NK-92 treated with Interleukin-12 subunit alpha and Interleukin-12 subunit beta, amount 100 ng/mL, for 24 hours (cell line): ENCODE results near the gene IL2RA.
"Not testable (repeated sequence)": the region's sequence is repeated elsewhere in the genome, so short reads cannot be mapped to it uniquely, and the experiment has no call there.

Experiments used
- DNase-seq: peaks from one replicate; lab custom pipeline; 2025; lab: John Stamatoyannopoulos, UW

IL2RA gene

DNA sequence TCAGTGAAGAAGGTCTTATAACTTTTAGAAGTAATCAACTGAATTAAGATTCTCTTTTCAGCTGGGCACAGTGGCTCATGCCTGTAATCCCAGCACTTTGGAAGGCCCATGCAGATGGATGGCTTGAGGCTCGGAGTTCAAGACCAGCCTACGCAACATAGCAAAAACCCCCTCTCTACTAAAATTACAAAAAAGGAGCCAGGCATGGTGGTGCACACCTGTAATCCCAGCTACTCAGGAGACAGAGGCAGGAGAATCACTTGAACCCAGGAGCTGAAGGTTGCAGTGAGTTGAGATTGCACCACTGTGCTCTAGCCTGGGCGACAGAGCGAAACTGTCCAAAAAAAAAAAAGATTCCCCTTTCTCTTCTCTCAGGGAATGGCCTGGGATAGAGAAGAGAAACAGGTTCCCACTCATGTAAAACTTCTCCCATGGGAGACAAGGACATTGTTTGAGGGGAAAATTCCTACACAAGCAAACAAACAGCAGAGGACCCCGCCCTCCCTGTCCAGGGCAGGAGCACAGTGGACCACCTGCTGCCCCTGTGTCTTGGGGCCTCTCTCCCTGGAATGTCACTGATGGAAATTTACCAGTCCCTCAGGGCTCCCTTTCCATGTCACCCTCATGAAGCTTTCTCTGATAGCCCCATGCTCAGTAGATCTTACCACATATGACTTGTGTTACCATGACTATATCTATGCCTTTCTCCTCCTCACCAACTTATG, 5.6 kb downstream of the IL2RA start:
- DNase-seq = no peak

DNA sequence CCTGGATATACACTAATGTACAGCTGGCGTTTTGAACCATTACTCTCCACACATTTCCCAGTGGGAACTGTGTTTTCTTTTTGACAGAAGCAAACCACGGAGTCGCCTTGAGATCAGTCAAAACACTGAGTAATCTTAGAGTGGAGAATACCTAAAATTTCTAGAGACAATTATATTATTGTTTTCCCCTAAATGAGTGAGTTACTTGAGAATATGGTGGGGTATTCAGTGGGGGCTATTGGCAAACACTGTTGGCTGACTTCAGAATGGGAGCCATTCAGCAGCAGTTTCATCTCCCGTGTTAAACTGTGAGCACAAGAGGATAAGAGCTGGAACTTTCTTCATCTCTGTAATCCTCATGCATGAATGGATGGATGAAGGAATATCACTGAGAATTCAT, 6.2 kb downstream of the IL2RA start:
- DNase-seq = no peak

- no peak for DNase-seq
These were observed 7.3 kb downstream of the IL2RA start for GRCh38 chr10:6054884-6055283.

DNA sequence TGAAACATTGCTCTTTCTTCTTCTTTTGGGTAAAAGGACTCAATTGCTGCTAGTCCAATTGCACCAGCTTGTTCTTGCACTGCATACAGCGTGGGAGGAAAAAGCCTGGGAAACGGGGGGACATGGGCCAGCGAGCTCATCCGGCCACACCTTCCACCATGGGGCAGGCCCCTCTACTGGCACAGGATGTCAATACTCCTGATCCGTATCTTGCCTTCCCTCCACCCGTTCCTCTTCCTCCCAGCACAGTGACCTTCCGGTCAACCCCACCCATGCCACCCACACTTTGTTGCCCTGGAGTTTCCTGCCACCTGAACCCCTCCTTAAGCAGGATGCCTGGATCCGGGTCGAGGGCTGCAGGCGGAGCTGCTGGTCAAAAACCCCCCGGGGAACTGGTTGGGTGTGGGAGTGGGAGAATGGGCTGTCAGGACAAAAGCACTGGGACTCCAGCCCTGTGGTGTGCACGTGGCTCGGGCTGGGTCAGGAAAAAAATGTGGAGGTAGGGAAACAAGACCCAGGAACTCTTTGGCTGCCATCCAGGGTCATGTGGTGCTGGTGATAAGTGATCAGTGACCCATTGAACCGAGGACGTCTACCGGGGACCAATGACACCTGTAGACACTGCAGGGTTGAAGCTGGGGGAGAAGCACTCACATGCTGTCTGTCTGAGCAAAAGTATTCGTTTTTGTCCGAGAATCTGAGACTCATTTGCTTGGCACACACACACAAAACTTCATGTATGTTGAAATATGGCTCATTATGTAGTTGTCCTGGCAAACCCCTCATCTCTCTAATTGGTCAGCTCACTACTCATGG, 8.1 kb downstream of the IL2RA start:
- no peak for DNase-seq

- no peak for DNase-seq
These were observed 8.9 kb downstream of the IL2RA start for GRCh38 chr10:6053303-6053702.

- DNase-seq = peak; percentile 74
These were observed 9.6 kb downstream of the IL2RA start for GRCh38 chr10:6052247-6053221.

GRCh38 chr10:6050801-6051445, 11.2 kb downstream of the IL2RA start:
- peak; percentile 91 for DNase-seq

DNA sequence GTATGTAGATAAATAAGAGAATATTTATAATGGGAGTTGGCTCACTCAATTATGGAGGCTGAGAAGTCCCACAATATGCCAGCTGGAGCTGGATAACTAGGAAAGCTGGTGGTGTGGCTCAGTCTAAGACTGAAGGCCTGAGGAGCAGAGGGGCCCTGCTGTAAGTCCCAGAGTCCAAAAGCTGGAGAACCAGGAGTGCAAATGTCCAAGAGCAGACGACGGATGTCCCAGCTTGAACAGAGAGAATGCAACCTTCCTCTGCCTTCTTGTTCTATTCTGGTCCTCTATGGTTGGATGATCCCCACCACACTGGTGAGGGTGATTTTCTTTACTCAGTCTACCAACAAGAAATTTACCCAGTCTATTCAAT, 13.2 kb downstream of the IL2RA start:
- DNase-seq = no peak

- no peak for DNase-seq
These were observed 13.7 kb downstream of the IL2RA start for GRCh38 chr10:6048281-6049030.

GRCh38 chr10:6047847-6048246, 14.3 kb downstream of the IL2RA start:
- DNase-seq = no peak

- DNase-seq = no peak
These were observed 15.2 kb downstream of the IL2RA start for GRCh38 chr10:6046773-6047611.

DNA sequence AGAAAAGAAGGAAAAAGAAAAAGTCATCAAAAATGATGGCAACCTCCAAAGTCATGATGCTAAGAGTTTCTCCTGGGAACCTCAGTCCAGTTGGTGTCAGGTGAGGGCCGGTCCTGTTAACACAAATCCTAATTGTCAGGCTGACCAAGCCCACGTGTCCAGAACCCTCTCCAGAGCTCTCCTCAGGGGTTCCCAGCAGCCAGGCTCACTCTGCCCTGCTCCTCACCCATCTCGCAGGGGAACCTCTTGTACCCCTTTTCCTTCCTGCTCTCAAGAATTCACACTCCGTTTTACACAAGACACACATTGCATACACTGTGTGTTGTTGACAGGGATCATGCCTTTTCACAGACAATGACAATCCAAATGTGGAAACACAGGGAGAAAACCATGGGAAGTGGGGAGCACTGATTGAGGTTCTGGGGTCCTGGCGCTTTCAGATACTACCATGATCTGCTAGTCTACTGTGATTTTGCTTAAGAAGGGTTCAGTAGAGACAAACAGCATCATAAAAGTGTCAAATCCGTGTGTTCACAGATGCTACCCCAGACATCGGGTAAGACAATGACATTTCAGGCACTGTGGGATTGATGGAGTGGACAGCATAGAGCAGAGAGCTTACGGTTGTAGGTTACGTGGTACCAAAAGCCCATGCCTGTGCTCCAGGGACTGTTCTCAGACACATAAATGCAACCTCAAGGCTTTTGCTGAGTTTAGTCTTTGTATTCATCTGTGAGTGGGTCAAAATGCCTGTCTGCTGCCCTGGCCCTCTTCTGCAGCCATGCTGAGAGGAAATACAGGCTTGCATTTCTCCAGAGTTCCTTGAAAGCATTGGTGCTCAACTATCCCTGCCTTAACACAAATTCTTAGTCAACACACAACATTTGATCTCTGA, 16.0 kb downstream of the IL2RA start:
- no peak for DNase-seq

- DNase-seq = no peak
These were observed 16.8 kb downstream of the IL2RA start for GRCh38 chr10:6045314-6045848.

DNA sequence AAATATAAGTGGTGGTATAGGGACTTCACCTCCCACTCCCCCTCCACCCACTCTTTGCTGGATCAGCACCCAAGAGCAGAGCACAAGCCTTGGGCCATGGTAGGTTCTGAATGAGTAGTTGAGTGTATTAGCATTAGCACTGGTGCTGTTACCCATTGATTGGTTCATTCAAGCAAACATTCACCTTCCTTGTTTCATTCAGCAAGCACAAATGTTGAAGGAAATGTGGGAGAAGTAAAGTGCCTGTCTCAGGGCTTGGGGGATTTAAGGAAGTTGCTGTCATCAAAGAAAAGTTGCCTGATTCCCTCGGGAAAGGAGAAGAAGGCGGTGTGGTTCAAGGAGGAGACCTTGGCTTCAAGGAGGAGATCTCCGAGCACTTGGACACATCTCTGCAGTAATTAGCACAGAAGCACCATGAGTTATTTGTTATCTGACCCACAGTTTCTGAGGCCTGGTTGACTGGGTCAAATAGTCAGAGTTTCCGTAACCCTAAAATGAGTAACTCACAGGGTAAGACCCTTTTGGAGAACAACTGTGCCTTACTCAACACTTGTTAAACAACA, 17.3 kb downstream of the IL2RA start:
- DNase-seq = no peak

GRCh38 chr10:6044060-6044459, 18.1 kb downstream of the IL2RA start:
- no peak for DNase-seq

DNA sequence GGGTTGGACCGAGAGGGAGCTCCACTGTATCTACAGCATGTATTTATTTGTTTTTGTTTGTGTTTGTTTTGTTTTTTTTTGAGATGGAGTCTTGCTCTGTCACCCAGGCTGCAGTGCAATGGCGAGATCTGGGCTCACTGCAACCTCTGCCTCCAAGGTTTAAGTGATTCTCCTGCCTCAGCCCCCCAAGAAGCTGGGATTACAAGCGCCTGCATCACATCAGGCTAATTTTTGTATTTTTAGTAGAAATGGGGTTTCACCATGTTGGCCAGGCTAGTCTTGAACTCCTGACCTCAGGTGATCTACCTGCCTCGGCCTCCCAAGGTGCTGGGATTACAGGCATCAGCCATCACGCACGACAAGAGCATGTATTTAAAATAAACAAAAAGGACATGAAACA, 18.8 kb downstream of the IL2RA start:
- not testable (repeated sequence) for DNase-seq

DNA sequence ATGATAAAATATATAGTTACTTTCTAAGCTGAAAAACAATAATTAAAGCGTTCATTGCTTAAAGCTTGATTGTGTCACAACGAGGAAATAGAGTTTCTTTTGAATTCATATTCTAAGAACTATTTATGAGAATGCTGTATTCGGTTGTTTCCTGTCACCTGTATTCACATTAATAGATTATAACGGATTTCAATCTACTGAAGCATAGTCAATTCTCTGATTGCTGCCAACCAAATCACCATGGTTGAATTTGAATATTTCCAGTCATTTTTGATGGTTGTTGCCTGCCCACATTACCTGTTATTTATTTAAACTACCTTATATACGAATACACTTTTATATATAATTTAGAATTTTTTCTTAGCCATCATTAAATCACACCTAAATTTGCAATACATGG, 22.0 kb downstream of the IL2RA start:
- no peak for DNase-seq

- no peak for DNase-seq
These were observed 22.5 kb downstream of the IL2RA start for GRCh38 chr10:6039711-6040110.
